ENCODE measurements around the gene GZF1. TPM values are rescaled to one million over a fixed set of nuclear protein-coding genes. Genes with fewer than 3 reads are reported as not detected.

Gene GZF1
- total RNA-seq, 4 donors from 2014 or later = 3.4 to 11.8 (median 5.1) TPM

- DNase-seq = no peak
- Histone ChIP-seq H3K4me3 (no peak overlapping the region), H3K4me1 (no peaks in the 10 kb centered on the region), H3K27me3 (no peaks in the 10 kb centered on the region), H3K36me3 (peaks cover 0 to 83% (median 7%) of the 10 kb centered on the region in 3 donors), H3K27ac (no peak overlapping the region), H3K9me3 (no peaks in the 10 kb centered on the region)
- 67 to 85% methylated on average over 6 of the region's 6 CpGs for WGBS, 2 donors
- no peak for TF ChIP-seq POLR2A (IDR thresholded peaks at IDR 0.05)
- no peak for TF ChIP-seq CTCF (IDR thresholded peaks at IDR 0.05)
- intact Hi-C loops (cut with DNase I) = no loop called here
These were observed 24.5 kb downstream of the GZF1 start for GRCh38 chr20:23386304-23387117.

GRCh38 chr20:23387118-23387443 is 25.1 kb downstream of the GZF1 start:
- intact Hi-C loops (cut with DNase I) = no loop called here
- no peaks in the 10 kb centered on the region for H3K9me3 ChIP-seq
- no peak for DNase-seq
- TF ChIP-seq CTCF (IDR thresholded peaks at IDR 0.05) (no peak), POLR2A (IDR thresholded peaks at IDR 0.05) (no peak)
- no peak overlapping the region for H3K27ac ChIP-seq
- WGBS, 2 donors = 88 to 100% methylated on average over 3 of the region's 3 CpGs
- no peaks in the 10 kb centered on the region for H3K4me1 ChIP-seq
- no peak overlapping the region for H3K4me3 ChIP-seq
- H3K36me3 ChIP-seq = peaks cover 4 to 83% (median 7%) of the 10 kb centered on the region in 3 donors
- H3K27me3 ChIP-seq = no peaks in the 10 kb centered on the region

- TF ChIP-seq POLR2A (IDR thresholded peaks at IDR 0.05) (no peak), CTCF (IDR thresholded peaks at IDR 0.05) (no peak)
- peaks cover 7 to 86% (median 20%) of the 10 kb centered on the region in 3 donors for H3K36me3 ChIP-seq
- WGBS, 2 donors = 85 to 89% methylated on average over 1 of the region's 1 CpG
- no peak for DNase-seq
- no peaks in the 10 kb centered on the region for H3K4me1 ChIP-seq
- H3K27me3 ChIP-seq = no peaks in the 10 kb centered on the region
- intact Hi-C loops (cut with DNase I) = no loop called here
- H3K27ac ChIP-seq = no peak overlapping the region
- no peak overlapping the region for H3K4me3 ChIP-seq
- H3K9me3 ChIP-seq = no peaks in the 10 kb centered on the region
These were observed 28.3 kb downstream of the GZF1 start for GRCh38 chr20:23390091-23390774.

- peaks cover 0 to 1% (median 0%) of the 10 kb centered on the region in 3 donors for H3K4me1 ChIP-seq
- intact Hi-C loops (cut with DNase I) = no loop called here
- no peaks in the 10 kb centered on the region for H3K27me3 ChIP-seq
- no peak for TF ChIP-seq CTCF (IDR thresholded peaks at IDR 0.05)
- TF ChIP-seq POLR2A (IDR thresholded peaks at IDR 0.05) = no peak
- no peaks in the 10 kb centered on the region for H3K9me3 ChIP-seq
- peaks cover 7 to 91% (median 20%) of the 10 kb centered on the region in 3 donors for H3K36me3 ChIP-seq
- H3K4me3 ChIP-seq = no peak overlapping the region
- 88 to 89% methylated on average over 4 of the region's 4 CpGs for WGBS, 2 donors
- no peak for DNase-seq
- no peak overlapping the region for H3K27ac ChIP-seq
These were observed 29.8 kb downstream of the GZF1 start for GRCh38 chr20:23391707-23392310.
